CD4-positive, alpha-beta memory T cell (primary cell): ENCODE results near the gene NQO1. TPM values are rescaled to one million over a fixed set of nuclear protein-coding genes. Genes with fewer than 3 reads are reported as not detected.
"Not testable (repeated sequence)": the region's sequence is repeated elsewhere in the genome, so short reads cannot be mapped to it uniquely, and the experiment has no call there.

Experiments
- CTCF ChIA-PET: fragments of 350-600 bp; sonication (Branson Sonifier 250); formaldehyde crosslinking; loops from one replicate; lab custom pipeline; 2021; ENCODE audit warnings: inconsistent platforms; ENCODE audit not compliant: partially characterized antibody; lab: Charles Lee
- POLR2A ChIA-PET: fragments of 350-600 bp; sonication (Branson Sonifier 250); formaldehyde crosslinking; loops from one replicate; lab custom pipeline; 2021; ENCODE audit not compliant: partially characterized antibody; lab: Charles Lee
- DNase-seq, 5 donors: peaks; one replicate each; pipeline versions ENCODE4 v3.0.0 to v3.0.0-alpha.2; 2020 to 2022; ENCODE audit warnings: mixed read lengths in 1 of 5
- H3K27ac ChIP-seq: one replicate; pipeline ENCODE4 v1.7.0; 2013; ENCODE audit warnings: low read depth, low read length
- H3K27me3 ChIP-seq: 2 replicates; pipeline ENCODE4 v1.7.0; 2013; ENCODE audit warnings: mild to moderate bottlenecking, low read length, moderate library complexity; ENCODE audit not compliant: insufficient read depth
- H3K36me3 ChIP-seq: 2 replicates; pipeline ENCODE4 v1.7.0; 2013; ENCODE audit warnings: mild to moderate bottlenecking, low read length, moderate library complexity; ENCODE audit not compliant: insufficient read depth
- H3K4me1 ChIP-seq: 2 replicates; pipeline ENCODE4 v1.7.0; 2013; ENCODE audit warnings: mild to moderate bottlenecking, low read length, moderate library complexity; ENCODE audit not compliant: insufficient read depth
- H3K4me3 ChIP-seq, 2 donors: one replicate each; pipeline ENCODE4 v1.7.0; 2013; ENCODE audit warnings: low read length in 2 of 2, mild to moderate bottlenecking in 1 of 2
- H3K9me3 ChIP-seq, 2 donors: one replicate each; pipeline ENCODE4 v1.7.0; 2013; ENCODE audit warnings: low read length in 2 of 2, control low read depth in 1 of 2; ENCODE audit not compliant: control insufficient read depth in 1 of 2
- H3K27ac Mint-ChIP-seq, 7 donors: one replicate each; pipeline ENCODE4 v1.8.0; 2020 to 2021; ENCODE audit warnings: mixed read lengths in 7 of 7, mild to moderate bottlenecking in 6 of 7, inconsistent platforms in 3 of 7, moderate library complexity in 3 of 7
- H3K27me3 Mint-ChIP-seq, 2 donors: one replicate each; pipeline ENCODE4 v1.8.0; 2020 to 2021; ENCODE audit warnings: mixed read lengths in 2 of 2
- H3K36me3 Mint-ChIP-seq, 2 donors: one replicate each; pipeline ENCODE4 v1.8.0; 2020 to 2021; ENCODE audit warnings: mixed read lengths in 2 of 2, inconsistent platforms in 1 of 2, mild to moderate bottlenecking in 1 of 2
- H3K4me1 Mint-ChIP-seq, 4 donors: one replicate each; pipeline ENCODE4 v1.8.0; 2020 to 2021; ENCODE audit warnings: mixed read lengths in 4 of 4, mild to moderate bottlenecking in 1 of 4
- H3K4me3 Mint-ChIP-seq, 8 donors: one replicate each; pipeline ENCODE4 v1.8.0; 2020 to 2021; ENCODE audit warnings: mixed read lengths in 8 of 8, mild to moderate bottlenecking in 7 of 8, moderate library complexity in 6 of 8, inconsistent platforms in 3 of 8
- H3K9me3 Mint-ChIP-seq, 8 donors: one replicate each; pipeline ENCODE4 v1.8.0; 2020 to 2021; ENCODE audit warnings: mixed read lengths in 8 of 8, mild to moderate bottlenecking in 5 of 8, inconsistent platforms in 3 of 8, moderate library complexity in 1 of 8
- intact Hi-C: fragments of 100-400 bp; cut with micrococcal nuclease; formaldehyde crosslinking; loops from one replicate; pipeline ENCODE4 v1.15.1; 2023
- polyA plus RNA-seq, 2 donors: library from polyadenylated mRNA; unstranded; fragments of 300-500 nt; fragmentation: Illumina TruSeq; gene quantifications; one replicate each; pipeline ENCODE4 v1.2.3, GENCODE V29; 2021
- total RNA-seq, 2 experiments: library from RNA; stranded (reverse); gene quantifications; one replicate each; pipeline ENCODE4 v1.2.3, GENCODE V29; 2021

The NQO1 gene
- total and polyA plus RNA-seq, 4 experiments from 2014 or later = 4.8 to 8.6 (median 5.7) TPM

DNA sequence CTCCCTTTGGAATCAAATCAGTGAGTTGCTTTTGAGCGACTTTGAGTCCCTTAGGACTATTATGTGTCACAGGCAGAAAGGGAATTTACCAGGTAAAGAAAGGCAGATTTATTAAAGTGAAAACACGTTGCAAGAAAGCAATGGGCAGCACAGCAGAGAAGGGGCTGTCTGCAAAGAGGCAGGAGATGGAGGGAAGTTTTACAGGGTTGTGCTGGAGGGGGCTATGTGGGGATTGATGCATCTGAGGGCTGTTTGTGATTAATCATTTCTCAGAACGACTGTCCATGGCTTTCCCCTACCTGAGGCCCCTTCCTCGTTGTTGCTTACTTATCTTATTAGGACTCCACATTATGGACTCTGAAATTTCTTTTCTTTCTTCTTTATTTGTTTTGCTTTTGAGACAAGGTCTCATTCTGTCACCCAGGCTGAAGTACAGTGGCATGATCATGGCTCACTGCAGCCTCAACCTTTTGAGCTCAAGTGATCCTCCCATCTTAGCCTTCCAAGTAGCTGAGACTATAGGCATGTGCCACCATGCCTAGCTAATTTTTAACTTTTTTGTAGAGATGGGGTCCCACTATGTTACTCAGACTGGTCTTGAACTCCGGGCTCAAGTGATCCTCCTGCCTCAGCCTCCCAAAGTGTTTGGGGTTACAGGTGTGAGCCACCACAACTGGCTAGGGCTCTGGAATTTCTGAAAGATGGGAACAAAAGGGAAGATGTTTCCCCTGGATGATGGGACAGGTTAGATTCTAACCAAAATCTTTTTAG is 41.3 kb upstream of the NQO1 start:
- Histone ChIP-seq H3K27ac (no peak overlapping the region), H3K9me3 (no peaks in the 10 kb centered on the region), H3K36me3 (no peaks in the 10 kb centered on the region), H3K4me1 (peaks cover 42% of the 10 kb centered on the region), H3K4me3 (no peak overlapping the region), H3K27me3 (no peaks in the 10 kb centered on the region)
- Mint-ChIP-seq H3K27ac (peak overlapping the region in 4 of 7 donors; percentile 32 to 60 (median 44)), H3K36me3 (peaks cover 5 to 7% of the 10 kb centered on the region in 2 donors), H3K27me3 (no peaks in the 10 kb centered on the region), H3K9me3 (no peaks in the 10 kb centered on the region), H3K4me3 (peak overlapping the region in 1 of 8 donors; percentile 38), H3K4me1 (peaks cover 40 to 79% (median 48%) of the 10 kb centered on the region in 4 donors)
- no peak for DNase-seq
- ChIA-PET CTCF (interaction anchor here (0.8 to 2.6 kb wide), 2 partner anchors 13 to 56 kb away, joined by 4 to 8 read pairs; partner anchors contain the start of gene NOB1), POLR2A (no interaction called here)
- intact Hi-C loops = no loop called here

GRCh38 chr16:69763599-69763942 is 37.2 kb upstream of the NQO1 start:
- Histone ChIP-seq H3K27ac (peak overlapping the region; percentile 90), H3K27me3 (no peaks in the 10 kb centered on the region), H3K9me3 (no peaks in the 10 kb centered on the region), H3K4me3 (no peak overlapping the region), H3K4me1 (peaks cover 32% of the 10 kb centered on the region), H3K36me3 (no peaks in the 10 kb centered on the region)
- intact Hi-C loops = loop anchor here (5.0 kb wide), 1 partner anchor 201 kb away; no protein-coding TSS in a partner anchor
- H3K4me3 Mint-ChIP-seq = peak overlapping the region; percentile 85 to 94 (median 90)
- ChIA-PET CTCF (interaction anchor here (1.9 to 2.5 kb wide), 3 partner anchors 9 to 55 kb away, joined by 7 to 22 read pairs (median 8); partner anchors contain the start of genes NOB1 and NQO1), POLR2A (interaction anchor here (1.4 to 3.0 kb wide), 4 partner anchors 8 to 199 kb away, joined by 7 to 37 read pairs (median 16); partner anchors contain the start of genes NOB1 and NQO1)
- H3K27ac Mint-ChIP-seq = peak overlapping the region; percentile 29 to 97 (median 93)
- no peak for DNase-seq
- peaks cover 23 to 60% (median 40%) of the 10 kb centered on the region in 4 donors for H3K4me1 Mint-ChIP-seq
- H3K36me3 Mint-ChIP-seq = peaks cover 7 to 10% of the 10 kb centered on the region in 2 donors
- H3K9me3 Mint-ChIP-seq = no peaks in the 10 kb centered on the region
- H3K27me3 Mint-ChIP-seq = no peaks in the 10 kb centered on the region

GRCh38 chr16:69762814-69763598 is 36.6 kb upstream of the NQO1 start:
- Mint-ChIP-seq H3K9me3 (no peaks in the 10 kb centered on the region), H3K4me3 (peak overlapping the region; percentile 85 to 94 (median 90)), H3K4me1 (peaks cover 22 to 58% (median 38%) of the 10 kb centered on the region in 4 donors), H3K27ac (peak overlapping the region; percentile 82 to 97 (median 93)), H3K27me3 (no peaks in the 10 kb centered on the region), H3K36me3 (peaks cover 7 to 10% of the 10 kb centered on the region in 2 donors)
- H3K4me3 ChIP-seq = peak overlapping the region; percentile 67 to 97
- no peaks in the 10 kb centered on the region for H3K27me3 ChIP-seq
- H3K9me3 ChIP-seq = no peaks in the 10 kb centered on the region
- ChIA-PET CTCF (interaction anchor here (1.0 to 2.5 kb wide), 4 partner anchors 9 to 55 kb away, joined by 3 to 22 read pairs (median 8); partner anchors contain the start of genes NOB1 and NQO1), POLR2A (interaction anchor here (0.7 to 3.0 kb wide), 9 partner anchors 8 to 319 kb away, joined by 3 to 37 read pairs (median 3); partner anchors contain the start of genes NOB1 and NQO1)
- H3K27ac ChIP-seq = peak overlapping the region; percentile 90
- H3K4me1 ChIP-seq = peaks cover 32% of the 10 kb centered on the region
- intact Hi-C loops = loop anchor here (1.0 to 5.0 kb wide), 2 partner anchors 9 to 201 kb away; partner anchors contain the start of gene NOB1
- no peaks in the 10 kb centered on the region for H3K36me3 ChIP-seq
- peak in 4 of 5 donors; percentile 27 to 45 (median 34) for DNase-seq

DNA sequence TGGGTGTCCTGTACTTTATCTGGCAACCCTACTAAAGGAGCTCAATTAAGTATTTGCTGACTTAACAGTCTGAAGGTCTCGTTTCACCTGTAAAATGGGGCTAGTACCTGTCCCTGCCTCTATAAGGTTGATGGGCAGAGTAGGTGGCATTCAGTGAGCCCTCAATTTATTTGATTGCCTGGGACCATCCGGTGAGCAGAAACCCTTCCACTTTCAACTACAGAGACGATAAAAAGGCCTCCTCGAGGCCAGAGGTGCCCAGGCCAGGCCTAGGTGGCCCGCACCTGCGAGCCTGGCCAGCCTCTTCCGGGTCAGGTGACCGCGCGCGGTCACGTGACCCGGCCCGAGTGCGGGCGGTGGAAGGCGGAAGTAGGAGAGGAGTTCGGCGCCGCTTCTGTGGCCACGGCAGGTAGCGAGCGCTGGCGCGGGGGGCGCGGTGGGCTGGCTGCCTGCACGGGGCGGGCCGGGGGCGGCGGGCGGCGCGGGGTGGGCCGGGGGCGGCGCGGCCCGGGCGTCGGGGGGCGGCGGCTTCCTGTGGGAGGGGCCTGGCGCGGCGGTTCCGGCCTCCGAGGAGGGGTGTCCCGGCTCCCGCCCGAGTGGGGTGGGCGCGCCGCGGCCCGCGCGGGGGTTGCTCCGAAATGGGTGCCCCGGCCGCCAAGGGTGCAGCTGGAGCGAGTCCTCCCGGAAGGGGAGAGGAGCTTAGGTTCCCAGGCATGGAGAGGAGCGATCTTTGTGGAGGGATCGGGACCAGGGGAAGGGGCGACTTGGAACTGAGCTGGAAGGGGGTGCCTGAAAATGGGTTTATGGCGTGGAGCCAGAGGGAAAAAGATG is 35.8 kb upstream of the NQO1 start, which contains the start of gene WWP2:
Gene WWP2 (plus strand): TSS at position 350 of the 831 bp plus-strand sequence. CDS start 24,679 bp downstream, outside the sequence.
- ChIA-PET POLR2A (interaction anchor here (0.6 to 3.0 kb wide), 16 partner anchors 8 to 411 kb away, joined by 3 to 37 read pairs (median 4); partner anchors contain the start of genes NOB1, NQO1 and TERF2), CTCF (interaction anchor here (0.7 to 2.5 kb wide), 7 partner anchors 8 to 67 kb away, joined by 3 to 22 read pairs (median 3); partner anchors contain the start of genes NOB1 and NQO1)
- Mint-ChIP-seq H3K27ac (peak within 1 kb of the TSS; percentile 94 to 99 (median 98)), H3K27me3 (no peaks in the 10 kb centered on the region), H3K9me3 (no peaks in the 10 kb centered on the region), H3K4me1 (peaks cover 17 to 51% (median 34%) of the 10 kb centered on the region in 4 donors), H3K4me3 (peak within 1 kb of the TSS; percentile 92 to 97 (median 93)), H3K36me3 (peaks cover 7 to 10% of the 10 kb centered on the region in 2 donors)
- Histone ChIP-seq H3K9me3 (no peaks in the 10 kb centered on the region), H3K4me1 (peaks cover 32% of the 10 kb centered on the region), H3K27me3 (no peaks in the 10 kb centered on the region), H3K36me3 (no peaks in the 10 kb centered on the region), H3K27ac (peak within 1 kb of the TSS; percentile 90), H3K4me3 (peak within 1 kb of the TSS; percentile 67 to 97)
- intact Hi-C loops = loop anchor here (1.0 to 5.0 kb wide), 2 partner anchors 8 to 200 kb away; partner anchors contain the start of gene NOB1
- DNase-seq = peak; percentile 80 to 83 (median 82)

DNA sequence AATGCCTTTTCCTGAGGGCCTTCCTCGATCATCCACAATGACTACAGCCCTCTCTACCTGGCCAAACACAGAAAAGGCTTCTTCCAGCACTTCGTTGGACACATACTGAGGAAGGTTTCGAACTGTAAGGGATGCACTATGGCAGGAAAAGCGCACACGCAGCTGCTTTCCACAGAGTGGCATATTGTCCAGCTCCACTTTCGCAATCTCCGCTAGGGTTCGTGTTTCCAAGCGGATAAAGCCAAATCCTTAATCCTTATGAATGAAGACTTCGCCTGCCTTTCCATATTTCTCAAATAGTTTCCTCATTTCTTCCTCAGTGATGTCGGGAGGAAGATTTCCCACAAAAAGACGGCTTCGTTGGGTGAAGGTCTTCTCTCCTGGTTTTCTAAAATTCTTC is 31.0 kb upstream of the NQO1 start:
- H3K9me3 Mint-ChIP-seq, H3K27me3 ChIP-seq, H3K9me3 ChIP-seq, H3K4me3 ChIP-seq, H3K27me3 Mint-ChIP-seq, H3K27ac ChIP-seq, H3K36me3 ChIP-seq, DNase-seq, intact Hi-C loops: not testable (repeated sequence)
- POLR2A ChIA-PET = interaction anchor here (0.6 to 0.7 kb wide), 2 partner anchors 31 to 68 kb away, joined by 3 read pairs; partner anchors contain the start of gene NQO1
- peaks cover 4 to 16% of the 10 kb centered on the region in 2 donors for H3K36me3 Mint-ChIP-seq
- CTCF ChIA-PET = interaction anchor here (5.2 to 6.8 kb wide), 2 partner anchors 31 to 47 kb away, joined by 72 to 139 read pairs; partner anchors contain the start of gene NQO1
- peak overlapping the region in 1 of 8 donors; percentile 4 for H3K4me3 Mint-ChIP-seq
- H3K4me1 ChIP-seq = peaks cover 23% of the 10 kb centered on the region
- H3K27ac Mint-ChIP-seq = peak overlapping the region in 1 of 7 donors; percentile 36
- peaks cover 10 to 41% (median 29%) of the 10 kb centered on the region in 4 donors for H3K4me1 Mint-ChIP-seq

- H3K4me3 Mint-ChIP-seq = peak overlapping the region in 4 of 8 donors; percentile 1 to 72 (median 17)
- peaks cover 24% of the 10 kb centered on the region for H3K4me1 ChIP-seq
- H3K9me3 Mint-ChIP-seq = peaks cover 0 to 3% (median 0%) of the 10 kb centered on the region in 8 donors
- POLR2A ChIA-PET = interaction anchor here (0.6 to 3.7 kb wide), 3 partner anchors 30 to 68 kb away, joined by 3 to 41 read pairs (median 3); partner anchors contain the start of gene NQO1
- no peak overlapping the region for H3K4me3 ChIP-seq
- intact Hi-C loops = no loop called here
- no peaks in the 10 kb centered on the region for H3K9me3 ChIP-seq
- H3K27me3 Mint-ChIP-seq = peaks cover 0 to 3% of the 10 kb centered on the region in 2 donors
- DNase-seq = no peak
- H3K4me1 Mint-ChIP-seq = peaks cover 12 to 43% (median 29%) of the 10 kb centered on the region in 4 donors
- no peak overlapping the region for H3K27ac ChIP-seq
- H3K27me3 ChIP-seq = no peaks in the 10 kb centered on the region
- H3K36me3 Mint-ChIP-seq = peaks cover 9 to 19% of the 10 kb centered on the region in 2 donors
- H3K36me3 ChIP-seq = no peaks in the 10 kb centered on the region
- peak overlapping the region in 3 of 7 donors; percentile 33 to 90 (median 44) for H3K27ac Mint-ChIP-seq
- CTCF ChIA-PET = interaction anchor here (0.6 to 6.8 kb wide), 3 partner anchors 18 to 47 kb away, joined by 3 to 139 read pairs (median 72); partner anchors contain the start of gene NQO1
Observed at GRCh38 chr16:69756705-69757104, 30.3 kb upstream of the NQO1 start.
